Measurements from ENCODE around the gene TPRKB.
"Not testable (repeated sequence)": the region's sequence is repeated elsewhere in the genome, so short reads cannot be mapped to it uniquely, and the experiment has no call there.

GRCh38 chr2:73690372-73691088, 46.6 kb downstream of the TPRKB start:
- peak; percentile 62 for TF ChIP-seq CTCF (IDR thresholded peaks at IDR 0.05; ENCODE audit: borderline replicate concordance, extremely low read depth, low read length, poor library complexity, severe bottlenecking)
- not testable (repeated sequence) for TF ChIP-seq EZH2 (IDR thresholded peaks at IDR 0.05; ENCODE audit: borderline replicate concordance, low read depth, low read length, severe bottlenecking)
